ENCODE measurements around the gene PSMB2.

DNA sequence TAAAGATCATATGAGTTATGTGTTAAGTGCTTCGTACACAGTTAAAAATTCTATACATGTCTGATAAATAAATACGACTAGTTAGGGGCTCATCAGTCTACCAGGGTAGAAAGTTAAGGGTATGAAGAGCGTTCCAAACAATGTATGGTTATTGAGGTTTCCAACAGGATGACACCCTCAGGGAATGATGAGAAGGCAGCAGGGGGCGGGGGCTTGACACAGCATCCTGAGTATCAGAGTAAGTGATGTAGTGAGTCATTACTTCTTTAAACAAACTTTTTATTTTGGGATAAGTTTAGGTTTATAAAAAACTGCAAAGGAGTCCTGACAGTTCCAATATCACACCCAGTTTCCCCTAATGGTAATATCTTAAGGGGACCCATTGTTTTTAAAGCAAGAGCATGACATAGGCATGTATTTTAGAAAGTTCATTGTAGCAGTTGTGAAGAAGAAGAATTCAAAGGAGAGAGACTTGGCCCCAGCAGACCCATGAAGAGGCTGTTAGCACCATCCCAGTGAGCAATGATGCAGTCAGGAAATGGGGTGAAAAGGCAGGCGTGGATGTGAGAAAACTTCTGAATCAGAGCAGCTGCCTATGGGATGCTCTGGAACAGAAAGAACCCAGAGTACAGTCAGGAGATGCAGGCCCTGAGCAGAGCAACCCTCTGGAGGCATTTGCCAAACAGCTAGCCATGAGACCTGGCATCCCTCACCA lies 15.0 kb upstream of the PSMB2 start:
- TF ChIP-seq POLR2A (IDR thresholded peaks at IDR 0.05; ENCODE audit: low read length), result no peak
- TF ChIP-seq, protein P1, sequence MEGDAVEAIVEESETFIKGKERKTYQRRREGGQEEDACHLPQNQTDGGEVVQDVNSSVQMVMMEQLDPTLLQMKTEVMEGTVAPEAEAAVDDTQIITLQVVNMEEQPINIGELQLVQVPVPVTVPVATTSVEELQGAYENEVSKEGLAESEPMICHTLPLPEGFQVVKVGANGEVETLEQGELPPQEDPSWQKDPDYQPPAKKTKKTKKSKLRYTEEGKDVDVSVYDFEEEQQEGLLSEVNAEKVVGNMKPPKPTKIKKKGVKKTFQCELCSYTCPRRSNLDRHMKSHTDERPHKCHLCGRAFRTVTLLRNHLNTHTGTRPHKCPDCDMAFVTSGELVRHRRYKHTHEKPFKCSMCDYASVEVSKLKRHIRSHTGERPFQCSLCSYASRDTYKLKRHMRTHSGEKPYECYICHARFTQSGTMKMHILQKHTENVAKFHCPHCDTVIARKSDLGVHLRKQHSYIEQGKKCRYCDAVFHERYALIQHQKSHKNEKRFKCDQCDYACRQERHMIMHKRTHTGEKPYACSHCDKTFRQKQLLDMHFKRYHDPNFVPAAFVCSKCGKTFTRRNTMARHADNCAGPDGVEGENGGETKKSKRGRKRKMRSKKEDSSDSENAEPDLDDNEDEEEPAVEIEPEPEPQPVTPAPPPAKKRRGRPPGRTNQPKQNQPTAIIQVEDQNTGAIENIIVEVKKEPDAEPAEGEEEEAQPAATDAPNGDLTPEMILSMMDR (IDR thresholded peaks at IDR 0.05), result no peak
- TF ChIP-seq, protein P2, sequence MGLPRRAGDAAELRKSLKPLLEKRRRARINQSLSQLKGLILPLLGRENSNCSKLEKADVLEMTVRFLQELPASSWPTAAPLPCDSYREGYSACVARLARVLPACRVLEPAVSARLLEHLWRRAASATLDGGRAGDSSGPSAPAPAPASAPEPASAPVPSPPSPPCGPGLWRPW (IDR thresholded peaks at IDR 0.05), result no peak
- TF ChIP-seq MAZ (IDR thresholded peaks at IDR 0.05; ENCODE audit: borderline replicate concordance, low read depth, low read length), result no peak
- TF ChIP-seq, protein P3, sequence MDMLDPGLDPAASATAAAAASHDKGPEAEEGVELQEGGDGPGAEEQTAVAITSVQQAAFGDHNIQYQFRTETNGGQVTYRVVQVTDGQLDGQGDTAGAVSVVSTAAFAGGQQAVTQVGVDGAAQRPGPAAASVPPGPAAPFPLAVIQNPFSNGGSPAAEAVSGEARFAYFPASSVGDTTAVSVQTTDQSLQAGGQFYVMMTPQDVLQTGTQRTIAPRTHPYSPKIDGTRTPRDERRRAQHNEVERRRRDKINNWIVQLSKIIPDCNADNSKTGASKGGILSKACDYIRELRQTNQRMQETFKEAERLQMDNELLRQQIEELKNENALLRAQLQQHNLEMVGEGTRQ (IDR thresholded peaks at IDR 0.05), result no peak
- no peak for TF ChIP-seq SMC3 (IDR thresholded peaks at IDR 0.05)
- no peak for TF ChIP-seq HOXA7 (CRISPR knock-in tag; IDR thresholded peaks at IDR 0.05)
- no peak for TF ChIP-seq EP300 (IDR thresholded peaks at IDR 0.05)
- TF ChIP-seq JUNB (IDR thresholded peaks at IDR 0.05), result no peak
- TF ChIP-seq MAFK (IDR thresholded peaks at IDR 0.05; ENCODE audit: partially characterized antibody), result no peak
- no peak for TF ChIP-seq POLR2AphosphoS2 (conservative IDR thresholded peaks at IDR 0.05; ENCODE audit: low read length)
